HepG2 (cell line): ENCODE data around the gene CST8. TPM values are rescaled to one million over a fixed set of nuclear protein-coding genes. Genes with fewer than 3 reads are reported as not detected.

Experiments
- CCAR2 ChIP-seq: fragments of 200-400 bp; formaldehyde crosslinking; optimal IDR thresholded peaks from 2 replicates; pipeline ENCODE3; 2018; ENCODE audit warnings: low read depth, mild to moderate bottlenecking, low read length, moderate library complexity
- MEF2D ChIP-seq: sonication (generic); formaldehyde crosslinking; IDR thresholded peaks from 2 replicates; pipeline ENCODE4 v1.5.1; 2020; ENCODE audit warnings: mild to moderate bottlenecking, missing genetic modification reagents
- MNT ChIP-seq: fragments of 450-650 bp; IDR thresholded peaks from 2 replicates; pipeline ENCODE4 v1.6.1; 2016
- MYC ChIP-seq: sonication (generic); formaldehyde crosslinking; IDR thresholded peaks from 2 replicates; pipeline ENCODE4 v1.9.0; 2021; ENCODE audit warnings: missing genetic modification reagents, borderline replicate concordance
- NFATC3 ChIP-seq: sonication (generic); formaldehyde crosslinking; IDR thresholded peaks from 2 replicates; pipeline ENCODE4 v1.5.1; 2020; ENCODE audit warnings: mild to moderate bottlenecking, missing genetic modification reagents
- PHF5A ChIP-seq: IDR thresholded peaks from one replicate; pipeline ENCODE4 v1.6.1; 2018; ENCODE audit warnings: low read depth, missing genetic modification reagents; ENCODE audit not compliant: unreplicated experiment
- RXRB ChIP-seq: IDR thresholded peaks from 2 replicates; pipeline ENCODE4 v1.6.1; 2016; ENCODE audit warnings: borderline replicate concordance, missing genetic modification reagents, missing compliant biosample characterization
- SOX6 ChIP-seq, 2 experiments: fragments of 450-650 bp in 1 of 2; sonication (generic) in 1 of 2; formaldehyde crosslinking in 1 of 2; IDR thresholded peaks; 2 replicates each; pipeline versions ENCODE4 v1.4.0 to v1.6.1; 2017 to 2020; ENCODE audit warnings: antibody characterized with exemption in 1 of 2, mild to moderate bottlenecking in 1 of 2, missing genetic modification reagents in 1 of 2
- TCF12 ChIP-seq, 2 experiments: fragments of 450-650 bp in 1 of 2; sonication (generic) in 1 of 2; formaldehyde crosslinking in 1 of 2; IDR thresholded peaks; 2 replicates each; pipeline versions ENCODE4 v1.6.1 to v1.8.0; 2017 to 2022; ENCODE audit warnings: antibody characterized with exemption in 1 of 2, mild to moderate bottlenecking in 1 of 2, missing genetic modification reagents in 1 of 2, moderate library complexity in 1 of 2
- ZNF138 ChIP-seq: sonication (generic); formaldehyde crosslinking; IDR thresholded peaks from 2 replicates; pipeline ENCODE4 v1.5.0; 2020; ENCODE audit warnings: mild to moderate bottlenecking, low read depth, missing genetic modification reagents
- ZNF18 ChIP-seq: sonication (generic); formaldehyde crosslinking; IDR thresholded peaks from 2 replicates; pipeline ENCODE4 v1.8.0; 2022; ENCODE audit warnings: mild to moderate bottlenecking, missing genetic modification reagents; ENCODE audit not compliant: insufficient replicate concordance
- ZNF614 ChIP-seq: IDR thresholded peaks from 2 replicates; pipeline ENCODE4 v1.6.1; 2018; ENCODE audit warnings: missing biosample characterization, missing genetic modification reagents, inconsistent platforms, borderline replicate concordance
- polyA plus RNA-seq, 8 experiments: library from polyadenylated mRNA; depleted of rRNA in 3 of 8; stranded (reverse) in 7 of 8; unstranded in 1 of 8; fragments of >200 nt; fragmentation: Illumina TruSeq in 4 of 8; extraction: Trizol in 4 of 8; gene quantifications; 2 replicates each; pipeline versions ENCODE4 v1.2.1 to v1.2.3, GENCODE V29; 2011 to 2016; ENCODE audit warnings: low read depth in 4 of 8, missing spikeins in 1 of 8, mixed read lengths in 1 of 8; ENCODE audit not compliant: insufficient read depth in 1 of 8
- total RNA-seq, 5 experiments: library from RNA; depleted of rRNA; stranded (reverse); fragments of >200 nt; fragmentation: Illumina TruSeq; extraction: Trizol; gene quantifications; 2 replicates each; pipeline ENCODE4 v1.2.3, GENCODE V29; 2016; ENCODE audit warnings: low read depth in 1 of 5

The CST8 gene
- total and polyA plus RNA-seq, 2 of the 13 experiments (the other 11 are each of a cell fraction or from before 2014, with no cell fraction given), result not detected

- TF ChIP-seq MNT (peak; percentile 81), ZNF138 (CRISPR knock-in tag) (no peak), NFATC3 (CRISPR knock-in tag) (no peak), RXRB (CRISPR knock-in tag) (no peak), CCAR2 (no peak), PHF5A (CRISPR knock-in tag) (no peak), ZNF18 (CRISPR knock-in tag) (no peak), ZNF614 (CRISPR knock-in tag) (no peak), MEF2D (CRISPR knock-in tag) (no peak), MYC (CRISPR knock-in tag) (no peak), TCF12 (IDR thresholded peaks at IDR 0.05) (no peak), TCF12 (CRISPR knock-in tag; IDR thresholded peaks at IDR 0.05) (no peak), SOX6 (IDR thresholded peaks at IDR 0.05) (peak; percentile 77), SOX6 (CRISPR knock-in tag; IDR thresholded peaks at IDR 0.05) (no peak)
- TF ChIP-seq, all 625 proteins: peak for 21
Measured at GRCh38 chr20:23476015-23476754, 14.7 kb upstream of the CST8 start (continued).
